Esophagus (tissue), 2 donors: ENCODE results near the gene MMS22L. TPM values are rescaled to one million over a fixed set of nuclear protein-coding genes. Genes with fewer than 3 reads are reported as not detected.

Experiments used
- H3K27ac ChIP-seq, 2 donors: one replicate each; pipeline ENCODE4 v1.5.1; 2013; ENCODE audit warnings: low read depth in 2 of 2, mild to moderate bottlenecking in 2 of 2, inconsistent platforms in 1 of 2, low read length in 1 of 2, moderate library complexity in 1 of 2
- H3K27me3 ChIP-seq, 2 donors: one replicate each; pipeline ENCODE4 v1.6.1; 2013; ENCODE audit warnings: low read length in 2 of 2, control low read depth in 1 of 2, mild to moderate bottlenecking in 1 of 2; ENCODE audit not compliant: insufficient read depth in 2 of 2, control insufficient read depth in 1 of 2
- H3K36me3 ChIP-seq, 2 donors: one replicate each; pipeline ENCODE4 v1.6.1; 2013; ENCODE audit warnings: low read length in 1 of 2; ENCODE audit not compliant: control insufficient read depth in 2 of 2, insufficient read depth in 2 of 2
- H3K4me1 ChIP-seq, 2 donors: one replicate each; pipeline ENCODE4 v1.6.1; 2013; ENCODE audit warnings: low read length in 1 of 2; ENCODE audit not compliant: control insufficient read depth in 2 of 2, insufficient read depth in 2 of 2
- H3K4me3 ChIP-seq, 2 donors: one replicate each; pipeline ENCODE4 v1.5.1; 2013; ENCODE audit warnings: low read length in 2 of 2, mild to moderate bottlenecking in 2 of 2, low read depth in 1 of 2, moderate library complexity in 1 of 2
- H3K9me3 ChIP-seq, 2 donors: one replicate each; pipeline ENCODE4 v1.6.1; 2013; ENCODE audit warnings: mild to moderate bottlenecking in 2 of 2, low read depth in 1 of 2, low read length in 1 of 2, moderate library complexity in 1 of 2; ENCODE audit not compliant: control insufficient read depth in 2 of 2, insufficient read depth in 1 of 2
- WGBS, 2 donors: extraction: QIAGEN DNeasy Blood & Tissue Kit; methylation state at CpG; one replicate each; pipeline ENCODE4 v1.1.7; 2013; 5-methylcytosine and 5-hydroxymethylcytosine counted together
- polyA plus RNA-seq, 2 donors: library from polyadenylated mRNA; stranded (reverse); fragments of 200-250 nt; gene quantifications; one replicate each; pipeline ENCODE4 v1.2.3, GENCODE V29; 2013
- donor health status: healthy with polysubstance abuse.
- donor health status: Bipolar disorder and iron deficiency.

Gene MMS22L
- polyA plus RNA-seq, 2 donors, result 1.8 to 2.4 TPM

DNA sequence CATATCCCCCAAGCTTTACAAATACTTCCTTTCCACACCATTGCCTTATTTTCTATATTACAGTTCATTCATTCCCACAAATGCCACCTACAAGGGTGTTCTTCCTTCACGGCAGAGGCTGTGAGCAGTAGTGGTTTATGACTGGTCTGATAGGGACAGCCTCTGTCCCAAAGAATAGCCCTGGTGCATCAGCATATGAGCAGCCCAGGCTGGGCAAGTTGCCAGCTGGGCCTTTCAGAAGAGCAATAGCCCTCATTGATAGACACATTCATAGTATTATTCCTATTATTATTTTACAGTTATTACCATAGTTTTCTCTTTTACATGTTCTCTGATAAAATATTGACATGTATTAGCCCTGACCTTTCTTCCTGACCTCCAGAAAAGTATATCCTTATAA, 149.9 kb downstream of the MMS22L start:
- WGBS, 2 donors, result 62 to 74% methylated on average over 1 of the region's 1 CpG
- Histone ChIP-seq H3K27me3 (no peaks in the 10 kb centered on the region), H3K36me3 (no peaks in the 10 kb centered on the region), H3K27ac (no peak overlapping the region), H3K4me1 (no peaks in the 10 kb centered on the region), H3K4me3 (no peak overlapping the region), H3K9me3 (no peaks in the 10 kb centered on the region)

DNA sequence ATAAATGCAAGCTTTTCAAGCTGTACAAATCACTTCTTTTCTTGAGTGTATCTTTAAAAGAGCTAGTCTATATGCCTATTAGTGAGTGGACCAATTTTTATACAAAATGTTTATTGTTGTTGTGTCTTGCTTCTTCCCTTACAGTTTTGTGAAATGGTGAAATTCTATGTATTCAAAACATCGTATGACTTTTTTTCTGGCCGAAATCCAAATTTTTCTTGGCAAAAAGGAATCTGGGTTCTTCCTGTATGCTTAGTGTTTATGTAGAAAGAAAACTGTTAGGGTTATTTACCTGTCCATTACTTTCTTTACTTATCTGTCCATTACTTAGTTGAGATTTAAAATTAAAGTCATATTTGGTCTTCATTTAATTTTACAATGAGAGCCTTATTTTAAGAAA, 153.9 kb downstream of the MMS22L start:
- Histone ChIP-seq H3K27me3 (no peaks in the 10 kb centered on the region), H3K27ac (no peak overlapping the region), H3K9me3 (no peaks in the 10 kb centered on the region), H3K4me3 (no peak overlapping the region), H3K36me3 (no peaks in the 10 kb centered on the region), H3K4me1 (no peaks in the 10 kb centered on the region)
- 45 to 62% methylated on average over 2 of the region's 2 CpGs for WGBS, 2 donors

DNA sequence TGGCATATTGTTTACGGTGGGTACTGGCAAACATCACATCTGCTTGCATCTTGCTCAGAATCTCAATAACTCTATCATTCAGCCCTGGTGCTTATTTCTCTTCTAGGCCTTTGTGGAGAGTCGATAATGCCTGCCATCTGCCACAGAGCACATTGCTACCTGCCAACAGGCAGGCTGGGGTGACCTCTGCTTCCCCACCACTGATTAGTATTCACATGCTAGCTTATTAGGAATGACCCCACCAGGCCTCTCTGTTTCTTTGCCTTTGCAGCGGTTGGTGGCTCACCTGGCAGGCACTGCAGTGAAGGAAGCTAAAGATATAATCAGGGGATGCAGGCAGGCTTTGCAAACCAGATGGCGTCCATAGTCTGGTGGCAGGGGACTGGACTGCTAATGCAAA, 154.5 kb downstream of the MMS22L start:
- WGBS, 2 donors, result 70 to 75% methylated on average over 4 of the region's 4 CpGs

DNA sequence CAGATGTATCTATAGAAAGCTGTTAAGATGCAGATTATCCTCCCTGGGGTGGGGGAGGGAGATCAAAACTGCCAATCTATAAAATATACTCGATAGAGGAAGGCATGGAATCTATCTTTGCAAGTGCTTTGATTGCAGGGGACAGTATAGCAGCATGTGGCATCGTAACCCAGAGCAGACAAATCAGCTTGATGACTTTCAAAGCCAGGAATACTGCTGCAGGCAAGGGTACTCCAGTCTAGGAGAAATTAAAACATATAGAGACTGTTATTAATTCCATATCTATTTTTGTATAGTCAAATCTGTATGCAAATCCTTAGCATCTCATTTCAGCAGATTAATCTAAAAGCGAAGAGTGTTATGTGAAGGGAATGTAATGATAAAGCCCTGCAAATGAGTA, 159.4 kb downstream of the MMS22L start:
- H3K27ac ChIP-seq, result no peak overlapping the region

More for the DNA sequence above, 154.5 kb downstream of the MMS22L start:
- Histone ChIP-seq H3K4me1 (no peaks in the 10 kb centered on the region), H3K27ac (no peak overlapping the region), H3K27me3 (no peaks in the 10 kb centered on the region), H3K9me3 (no peaks in the 10 kb centered on the region), H3K36me3 (no peaks in the 10 kb centered on the region), H3K4me3 (no peak overlapping the region)

DNA sequence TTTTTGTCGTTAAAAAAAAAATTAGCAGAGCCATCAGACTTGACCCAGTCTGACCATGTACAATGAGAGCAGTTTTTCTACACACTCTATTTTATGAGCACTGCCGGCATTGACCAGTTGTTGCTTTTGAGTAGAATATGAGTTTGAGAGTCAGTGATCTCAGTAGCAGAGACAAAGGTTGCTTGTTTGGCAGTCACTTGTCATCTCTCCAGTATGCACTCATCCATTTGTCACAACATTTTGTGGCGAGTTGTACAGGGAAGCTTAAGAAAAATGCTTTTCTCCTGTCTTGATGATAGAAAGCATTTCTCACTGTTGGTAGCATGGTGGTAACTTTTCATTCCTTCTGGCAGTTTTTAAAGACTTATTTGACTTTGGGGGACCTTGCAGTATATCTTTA, 159.9 kb downstream of the MMS22L start:
- H3K4me1 ChIP-seq, result no peaks in the 10 kb centered on the region
- no peak overlapping the region for H3K4me3 ChIP-seq
- no peaks in the 10 kb centered on the region for H3K27me3 ChIP-seq
- no peak overlapping the region for H3K27ac ChIP-seq
- 77 to 78% methylated on average over 3 of the region's 3 CpGs for WGBS, 2 donors
- H3K9me3 ChIP-seq, result no peaks in the 10 kb centered on the region
- H3K36me3 ChIP-seq, result no peaks in the 10 kb centered on the region

More for the DNA sequence above, 159.4 kb downstream of the MMS22L start:
- H3K9me3 ChIP-seq, result no peaks in the 10 kb centered on the region
- H3K4me1 ChIP-seq, result no peaks in the 10 kb centered on the region
- no peak overlapping the region for H3K4me3 ChIP-seq
- WGBS, 2 donors, result 68 to 72% methylated on average over 3 of the region's 3 CpGs
- H3K27me3 ChIP-seq, result no peaks in the 10 kb centered on the region
- H3K36me3 ChIP-seq, result no peaks in the 10 kb centered on the region

DNA sequence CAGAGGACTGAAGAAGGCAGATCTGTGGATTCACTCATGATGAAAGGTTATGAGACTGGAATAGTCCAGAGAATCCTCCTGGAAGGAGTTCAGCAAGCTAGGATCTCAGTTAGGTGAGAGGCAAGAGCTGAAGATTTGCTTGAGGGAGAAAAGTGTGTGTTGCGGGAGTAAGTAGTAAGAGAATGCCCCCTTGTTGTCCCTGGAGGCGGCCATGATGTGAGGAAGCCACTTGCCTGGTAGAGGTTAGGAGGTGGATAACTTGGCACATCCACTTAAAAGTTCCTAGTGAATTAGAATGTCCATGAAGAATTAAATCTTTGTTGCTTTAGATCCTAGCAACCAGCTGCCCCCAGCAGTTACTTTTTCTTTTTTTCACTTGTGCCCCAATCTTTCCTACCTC, 162.5 kb downstream of the MMS22L start:
- no peaks in the 10 kb centered on the region for H3K4me1 ChIP-seq
- WGBS, 2 donors, result 96 to 98% methylated on average over 2 of the region's 2 CpGs
- H3K4me3 ChIP-seq, result no peak overlapping the region
- H3K27ac ChIP-seq, result no peak overlapping the region
- H3K36me3 ChIP-seq, result no peaks in the 10 kb centered on the region
- no peaks in the 10 kb centered on the region for H3K9me3 ChIP-seq
- H3K27me3 ChIP-seq, result no peaks in the 10 kb centered on the region

DNA sequence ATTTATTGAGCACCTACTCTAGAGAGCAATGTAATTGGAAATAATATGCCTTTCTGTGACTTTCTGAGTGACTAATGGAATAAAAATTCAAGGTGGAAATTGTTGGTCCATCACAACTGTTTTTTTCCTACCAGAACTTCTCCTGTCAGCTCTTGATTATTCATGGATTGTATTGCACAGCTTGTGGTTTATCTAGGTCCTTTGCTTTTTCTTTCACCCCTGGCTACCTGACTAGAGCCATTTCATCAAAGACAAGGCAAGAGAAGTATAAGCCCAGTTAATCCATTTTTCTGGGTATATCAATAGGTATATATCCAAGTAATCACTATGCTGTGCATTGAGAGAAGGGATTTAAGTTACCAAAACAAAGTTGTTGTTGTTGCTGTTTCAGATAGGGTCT, 168.4 kb downstream of the MMS22L start:
- Histone ChIP-seq H3K27ac (no peak overlapping the region), H3K27me3 (no peaks in the 10 kb centered on the region), H3K9me3 (peaks cover 3% of the 10 kb centered on the region in 2 donors), H3K4me3 (no peak overlapping the region), H3K4me1 (no peaks in the 10 kb centered on the region), H3K36me3 (no peaks in the 10 kb centered on the region)

DNA sequence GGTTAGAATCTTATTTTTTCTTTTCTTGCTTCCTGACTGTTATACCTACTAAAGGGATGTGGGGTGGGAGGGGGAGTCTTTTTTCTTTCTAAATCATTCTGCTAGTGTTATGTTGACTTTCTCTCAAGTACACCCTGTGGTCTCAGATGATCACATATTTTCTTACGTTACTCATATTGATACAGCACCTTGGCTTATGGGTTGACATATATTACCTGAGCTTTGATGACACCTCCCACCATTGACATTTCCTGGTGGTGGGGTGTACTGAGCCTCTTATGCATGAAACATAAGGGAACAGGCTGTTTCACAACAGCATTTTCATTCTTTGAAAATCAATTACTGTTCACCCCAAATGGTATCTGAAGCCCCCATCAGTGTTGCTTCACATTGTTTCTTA, 169.8 kb downstream of the MMS22L start:
- H3K27ac ChIP-seq, result no peak overlapping the region
- WGBS, 2 donors, result 65 to 70% methylated on average over 1 of the region's 1 CpG
- H3K27me3 ChIP-seq, result no peaks in the 10 kb centered on the region
- no peaks in the 10 kb centered on the region for H3K4me1 ChIP-seq
- no peak overlapping the region for H3K4me3 ChIP-seq
- peaks cover 3% of the 10 kb centered on the region in 2 donors for H3K9me3 ChIP-seq
- no peaks in the 10 kb centered on the region for H3K36me3 ChIP-seq

DNA sequence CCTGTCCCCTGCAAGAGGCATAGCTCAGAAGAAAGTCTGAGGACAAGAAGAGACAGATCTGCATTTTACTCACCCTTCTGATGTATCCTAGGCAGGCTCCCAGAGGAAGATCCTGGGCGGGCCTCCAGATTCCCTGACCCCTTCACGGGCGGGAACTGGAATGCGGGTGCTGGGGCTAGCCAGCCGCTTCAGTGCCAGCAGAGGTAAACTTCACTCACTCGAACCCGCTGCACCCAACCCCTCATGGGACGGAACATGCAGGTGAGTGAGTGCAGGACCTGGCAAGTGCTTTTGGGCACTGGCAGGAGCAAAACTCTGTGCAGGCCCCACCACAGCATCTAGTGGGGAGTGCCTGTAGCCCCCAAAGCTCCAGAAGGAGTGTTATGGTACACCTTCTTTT, 171.8 kb downstream of the MMS22L start:
- H3K9me3 ChIP-seq, result peaks cover 3% of the 10 kb centered on the region in 2 donors
- H3K4me3 ChIP-seq, result no peak overlapping the region
- H3K4me1 ChIP-seq, result no peaks in the 10 kb centered on the region
- H3K27me3 ChIP-seq, result no peaks in the 10 kb centered on the region
- no peak overlapping the region for H3K27ac ChIP-seq
- H3K36me3 ChIP-seq, result no peaks in the 10 kb centered on the region
- WGBS, 2 donors, result 94% methylated on average over 8 of the region's 8 CpGs

DNA sequence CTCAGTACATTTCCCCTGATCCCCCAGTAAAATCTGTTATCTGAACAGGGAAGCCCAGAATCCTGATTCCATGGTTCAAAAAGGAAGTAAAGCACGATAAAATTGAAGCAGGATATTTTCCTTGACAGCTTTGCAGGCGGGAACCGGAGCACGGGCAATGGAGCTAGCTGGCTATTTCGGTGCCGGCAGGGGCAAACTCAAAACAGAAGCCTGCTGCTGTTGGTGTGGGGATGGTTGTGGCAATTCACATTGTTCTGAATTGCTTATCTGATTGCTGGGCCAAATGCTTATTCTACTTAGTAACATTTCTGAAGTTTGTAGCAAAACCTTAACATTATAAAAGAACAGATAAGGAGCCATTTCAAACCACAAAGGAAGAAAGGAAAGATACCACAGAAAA, 172.4 kb downstream of the MMS22L start:
- WGBS, 2 donors, result 75 to 78% methylated on average over 6 of the region's 6 CpGs
- Histone ChIP-seq H3K27me3 (no peaks in the 10 kb centered on the region), H3K27ac (no peak overlapping the region), H3K9me3 (peaks cover 3% of the 10 kb centered on the region in 2 donors), H3K36me3 (no peaks in the 10 kb centered on the region), H3K4me1 (no peaks in the 10 kb centered on the region), H3K4me3 (no peak overlapping the region)
